ENCODE data around the gene FAM199X.

Gene FAM199X

DNA sequence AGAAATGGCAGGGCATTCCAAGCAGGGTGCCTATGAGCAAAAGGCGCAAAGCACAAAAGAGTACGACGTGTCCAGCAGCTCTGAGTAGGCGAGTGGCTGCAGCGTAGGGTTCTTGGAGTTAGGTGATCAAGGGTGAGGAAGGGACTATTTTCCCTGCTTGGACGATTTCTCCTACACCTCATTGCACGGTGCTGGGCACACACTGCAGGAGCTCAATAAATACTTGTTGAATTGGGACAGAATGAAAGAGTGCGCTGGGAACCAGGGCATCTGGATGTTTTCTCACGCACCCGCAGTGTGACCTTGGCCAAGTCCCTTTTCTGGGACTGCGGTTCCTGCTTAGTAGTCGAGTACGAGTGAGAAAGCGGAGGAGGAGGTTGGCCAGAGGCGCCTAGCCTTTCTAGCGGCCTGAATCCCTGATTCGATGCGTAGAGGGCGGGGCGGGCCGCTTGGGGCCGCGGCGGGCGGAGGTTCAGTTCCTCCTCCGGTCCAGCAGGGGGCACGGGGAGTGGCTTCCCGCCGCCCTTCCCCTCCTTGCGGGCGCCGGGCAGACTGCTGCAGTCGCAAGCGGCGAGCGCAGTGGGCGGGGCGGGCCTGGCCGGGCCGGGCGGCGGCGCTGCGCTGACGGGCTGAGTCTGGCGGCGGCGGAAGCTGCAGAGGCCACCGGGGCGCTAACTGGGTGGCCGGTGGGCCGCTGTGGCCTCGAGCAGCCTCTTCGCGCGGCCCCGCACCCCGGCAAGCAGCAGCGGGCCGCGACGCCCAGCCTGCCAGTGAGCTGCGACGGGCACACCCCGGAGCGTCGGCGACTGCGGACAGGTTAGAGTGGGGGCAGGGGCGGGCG, at the start of gene FAM199X:
Gene FAM199X, plus strand, starts transcription at position 560 of the 841 bp plus-strand sequence. CDS start 333 bp downstream, outside the sequence.
- peak; percentile 36 for DNase-seq

DNA sequence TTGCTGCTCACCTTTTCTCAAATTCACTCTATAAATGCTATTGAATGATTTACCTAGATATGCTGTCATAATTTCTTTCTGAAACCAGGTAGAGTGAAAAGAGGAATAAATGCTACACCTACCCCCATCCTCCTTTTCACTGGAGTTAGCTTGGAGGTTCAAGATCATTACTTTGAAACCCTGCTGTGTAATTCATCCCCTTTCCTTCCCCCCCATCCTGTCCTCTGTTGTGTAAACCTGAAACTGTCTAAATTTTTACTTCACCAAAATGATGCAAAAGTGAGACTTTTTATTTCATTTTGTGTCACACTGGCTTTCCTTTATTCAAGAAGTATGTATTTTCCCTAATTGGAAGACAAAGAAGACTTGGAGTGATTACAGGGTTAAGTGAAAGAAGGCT, 48.5 kb upstream of the FAM199X start:
- no peak for DNase-seq

DNA sequence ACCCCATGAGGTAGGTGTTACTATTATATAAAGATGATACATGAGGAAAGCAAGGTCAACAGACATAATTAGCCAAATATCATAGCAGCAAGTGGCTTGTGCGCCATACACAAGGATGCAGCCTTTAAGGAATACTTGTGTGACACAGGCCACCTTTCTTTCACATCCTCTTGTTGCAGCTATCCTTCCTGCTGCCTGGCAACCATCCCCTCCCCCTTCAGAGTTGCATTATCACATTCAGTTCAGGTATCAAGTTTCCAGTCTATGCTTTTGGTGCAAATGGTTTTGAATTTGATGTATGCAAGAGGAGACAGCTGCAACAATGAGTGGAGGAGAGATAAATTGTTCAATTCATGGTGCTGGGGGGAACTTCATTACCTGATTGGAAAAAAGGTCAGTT, 47.5 kb upstream of the FAM199X start:
- peak; percentile 26 for DNase-seq

DNA sequence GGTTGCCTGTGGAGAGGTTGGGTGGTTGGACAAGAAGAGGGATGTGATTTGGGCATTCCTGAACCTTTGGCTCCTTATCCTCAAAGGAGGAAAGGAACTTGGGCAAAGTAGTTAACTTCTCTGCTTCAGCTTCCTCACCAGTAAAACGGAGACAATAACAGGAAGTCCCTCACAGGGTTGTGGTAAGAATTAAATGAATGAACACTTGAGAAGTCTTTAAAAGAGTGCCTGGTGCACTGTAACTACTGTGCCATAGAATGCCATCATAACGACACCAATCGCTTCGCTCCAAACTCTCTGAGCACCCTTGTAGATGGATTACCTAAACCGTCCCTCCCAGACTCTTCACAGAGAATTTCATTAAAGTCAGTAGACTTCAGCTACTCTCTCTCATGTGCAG, 43.4 kb upstream of the FAM199X start:
- no peak for DNase-seq

DNA sequence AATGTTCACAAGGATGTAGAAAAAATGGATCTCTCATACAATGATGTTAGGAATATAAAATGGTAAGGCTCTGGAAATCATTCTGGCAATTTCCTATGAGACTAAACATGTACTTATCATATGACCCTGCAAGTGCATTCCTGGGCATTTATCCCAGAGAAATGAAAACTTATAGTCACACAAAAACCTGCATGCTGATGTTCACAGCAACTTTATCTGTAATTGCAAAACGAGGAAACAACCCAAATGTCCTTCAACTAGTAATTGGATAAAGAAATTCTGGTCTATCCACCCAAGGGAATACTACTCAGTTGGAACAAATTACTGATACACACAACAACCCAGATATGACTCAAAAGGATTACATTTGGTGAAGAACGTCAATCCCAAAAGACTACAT, 39.4 kb upstream of the FAM199X start:
- no peak for DNase-seq

DNA sequence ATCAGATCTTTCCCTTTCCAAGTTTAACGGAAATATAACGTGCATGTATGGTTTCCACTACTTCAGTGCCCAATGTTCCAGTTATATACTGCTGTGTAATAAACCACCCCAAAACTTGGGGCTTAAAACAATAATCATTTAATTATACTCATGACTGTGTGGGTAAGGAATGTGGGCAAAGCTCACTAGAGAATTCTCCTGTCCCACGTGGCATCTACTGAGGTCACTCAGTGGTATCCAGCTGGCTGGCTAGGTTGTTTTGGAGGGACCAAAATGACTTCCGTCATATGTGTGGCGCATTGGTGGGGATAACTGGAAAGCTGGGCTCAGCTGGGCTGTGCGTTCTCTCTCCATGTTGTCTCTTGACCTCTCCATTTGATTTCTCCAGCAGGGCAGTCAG, 35.4 kb upstream of the FAM199X start:
- no peak for DNase-seq

DNA sequence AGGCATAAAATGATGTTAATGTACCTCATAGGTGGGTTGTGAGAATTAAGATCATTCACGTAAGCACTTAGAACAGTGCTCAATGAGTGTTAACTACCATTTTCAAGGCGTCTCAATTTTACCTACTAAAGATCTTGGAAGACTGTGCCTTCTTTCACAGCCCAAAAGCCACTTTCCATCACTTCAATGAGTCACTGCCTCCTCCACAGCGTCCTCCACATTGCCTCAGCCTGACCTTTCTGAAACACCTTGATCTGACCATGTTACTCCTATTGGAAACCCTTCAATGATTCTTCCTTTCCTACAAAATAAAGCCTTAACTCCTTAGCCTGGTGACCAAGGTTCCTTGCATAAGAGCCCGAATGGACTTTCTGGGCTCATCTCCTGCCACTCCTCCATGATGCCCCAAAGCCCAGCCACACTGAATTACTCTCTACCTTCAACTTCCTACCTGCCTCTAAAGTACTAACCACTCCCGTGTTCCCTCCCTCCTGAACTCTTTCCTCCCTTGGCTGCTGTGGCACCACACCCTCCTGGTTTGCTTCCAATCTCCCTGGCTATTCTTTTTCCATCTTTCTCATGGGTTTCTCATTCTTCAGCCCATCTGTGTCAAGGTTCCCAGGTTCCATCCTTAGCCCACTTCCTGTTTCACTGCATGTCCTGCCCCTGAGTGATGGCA, 31.5 kb upstream of the FAM199X start:
- no peak for DNase-seq

DNA sequence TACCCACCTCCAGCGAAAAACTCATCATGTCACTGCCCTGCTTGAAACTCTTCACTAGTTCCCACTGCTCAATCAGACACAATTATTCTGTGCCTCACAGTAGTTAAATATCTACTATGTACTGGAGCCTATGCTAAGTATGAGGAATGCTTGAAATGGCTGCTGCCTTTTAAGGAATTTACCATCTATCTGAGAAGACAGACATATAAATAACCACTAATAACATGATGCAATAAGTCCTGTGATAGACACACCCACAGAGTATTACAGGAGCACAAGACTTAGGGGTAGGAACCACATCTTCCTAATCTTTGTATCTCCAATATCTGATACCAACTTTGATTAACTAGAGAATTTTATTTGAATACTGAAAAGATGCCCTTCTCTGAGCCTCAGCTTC, 30.6 kb upstream of the FAM199X start:
- DNase-seq: no peak

DNA sequence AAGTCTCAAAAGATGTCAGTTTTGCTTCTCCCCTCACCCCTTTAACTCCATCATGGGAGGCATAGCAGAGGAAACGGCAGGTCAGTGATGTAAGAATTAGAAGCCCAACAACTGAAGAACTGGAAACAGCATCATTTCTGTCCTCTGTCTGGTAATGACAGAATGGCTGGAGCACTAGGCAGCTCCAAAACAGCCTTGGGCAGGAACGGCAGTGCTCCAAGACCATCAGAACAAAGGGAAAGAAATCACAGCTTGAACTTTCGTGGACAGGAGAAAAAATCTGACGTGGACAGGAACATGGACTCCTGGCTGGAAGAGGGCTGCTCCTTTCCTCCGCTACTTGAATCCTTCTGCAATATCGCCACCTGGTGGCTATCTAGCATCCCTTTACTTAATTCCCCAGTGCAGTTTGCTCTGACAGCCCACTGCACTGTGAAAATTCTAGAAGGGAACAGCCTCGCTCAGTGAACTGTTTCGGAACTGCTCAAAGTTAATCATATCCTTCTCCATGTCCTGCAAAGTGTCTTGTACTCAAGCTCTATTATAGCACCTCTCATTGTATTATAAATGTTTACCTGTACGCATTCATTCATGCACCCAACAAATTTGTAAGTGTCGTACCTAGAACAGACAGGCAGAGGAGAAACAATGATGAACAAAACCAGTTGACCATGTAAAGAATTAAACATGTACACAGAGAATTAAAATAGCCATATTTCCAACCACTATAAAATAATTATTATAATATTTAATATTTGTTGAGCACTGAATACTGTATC, 29.8 kb upstream of the FAM199X start:
- DNase-seq: peak; percentile 20

DNA sequence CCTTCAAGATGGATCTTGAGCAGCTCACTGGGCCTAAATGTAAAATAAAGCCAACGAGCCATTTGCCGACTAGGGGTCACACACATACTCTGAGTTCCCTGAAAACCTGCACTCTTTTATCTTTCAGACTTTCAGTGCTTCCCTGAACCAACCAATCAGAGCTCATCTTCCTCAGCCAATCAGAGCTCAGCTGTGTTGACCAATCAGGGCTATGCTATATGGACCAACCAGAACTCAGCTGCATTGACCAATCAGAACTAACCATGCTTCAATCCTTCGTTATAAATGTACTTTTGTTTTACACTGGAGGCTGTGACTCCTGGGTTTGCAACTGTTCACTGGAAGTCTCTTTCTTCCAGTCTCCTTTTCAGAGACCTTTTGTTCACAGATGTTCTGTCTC, 28.8 kb upstream of the FAM199X start:
- no peak for DNase-seq

DNA sequence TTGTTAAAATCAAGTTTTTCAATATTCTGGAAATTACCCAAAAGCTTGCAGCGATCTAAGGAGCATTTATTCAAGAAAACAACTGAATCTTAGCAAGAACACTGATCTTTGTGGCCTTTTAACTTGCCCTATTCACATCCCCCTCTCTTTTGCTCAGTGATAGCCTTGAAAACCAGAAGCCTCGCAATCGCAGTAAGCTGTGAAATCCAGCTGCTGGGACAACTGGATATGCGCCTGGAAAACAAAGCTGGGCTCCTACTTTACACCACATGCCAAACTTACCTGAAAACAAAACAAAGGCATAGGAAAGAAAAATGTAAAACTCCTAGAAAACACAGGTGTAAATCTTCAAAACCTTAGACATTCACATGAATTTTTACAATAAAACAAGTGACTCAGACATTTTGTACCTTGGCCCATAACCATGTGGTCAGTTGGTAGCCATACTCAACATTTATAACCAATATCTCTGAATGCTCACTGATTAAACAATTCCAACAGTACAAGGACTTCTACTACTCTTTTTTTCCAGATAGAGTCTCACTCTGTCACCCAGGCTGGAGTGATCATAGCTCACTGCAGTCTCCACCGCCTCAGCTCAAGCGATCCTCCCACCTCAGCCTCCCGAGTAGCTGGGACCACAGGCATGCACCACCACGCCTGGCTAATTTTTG, 25.0 kb upstream of the FAM199X start:
- no peak for DNase-seq

DNA sequence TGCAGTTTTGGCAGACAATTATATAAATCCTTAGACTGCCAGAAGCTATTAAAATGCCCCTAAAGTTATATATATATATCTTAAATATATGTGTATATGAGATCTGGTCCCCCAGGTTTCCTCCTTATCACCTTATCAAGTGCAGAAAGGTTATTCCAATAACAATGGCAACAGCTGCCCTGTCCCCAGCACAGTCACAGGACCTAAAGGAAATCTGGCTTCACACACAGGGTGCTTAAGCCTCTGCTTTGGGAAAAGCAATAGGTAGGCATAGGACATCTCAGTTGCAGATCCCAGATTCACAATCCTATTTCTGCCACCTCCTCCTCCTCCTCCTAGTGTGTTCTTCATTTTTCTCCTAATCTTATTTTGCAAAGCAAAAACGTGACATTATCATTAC, 15.2 kb upstream of the FAM199X start:
- no peak for DNase-seq

DNA sequence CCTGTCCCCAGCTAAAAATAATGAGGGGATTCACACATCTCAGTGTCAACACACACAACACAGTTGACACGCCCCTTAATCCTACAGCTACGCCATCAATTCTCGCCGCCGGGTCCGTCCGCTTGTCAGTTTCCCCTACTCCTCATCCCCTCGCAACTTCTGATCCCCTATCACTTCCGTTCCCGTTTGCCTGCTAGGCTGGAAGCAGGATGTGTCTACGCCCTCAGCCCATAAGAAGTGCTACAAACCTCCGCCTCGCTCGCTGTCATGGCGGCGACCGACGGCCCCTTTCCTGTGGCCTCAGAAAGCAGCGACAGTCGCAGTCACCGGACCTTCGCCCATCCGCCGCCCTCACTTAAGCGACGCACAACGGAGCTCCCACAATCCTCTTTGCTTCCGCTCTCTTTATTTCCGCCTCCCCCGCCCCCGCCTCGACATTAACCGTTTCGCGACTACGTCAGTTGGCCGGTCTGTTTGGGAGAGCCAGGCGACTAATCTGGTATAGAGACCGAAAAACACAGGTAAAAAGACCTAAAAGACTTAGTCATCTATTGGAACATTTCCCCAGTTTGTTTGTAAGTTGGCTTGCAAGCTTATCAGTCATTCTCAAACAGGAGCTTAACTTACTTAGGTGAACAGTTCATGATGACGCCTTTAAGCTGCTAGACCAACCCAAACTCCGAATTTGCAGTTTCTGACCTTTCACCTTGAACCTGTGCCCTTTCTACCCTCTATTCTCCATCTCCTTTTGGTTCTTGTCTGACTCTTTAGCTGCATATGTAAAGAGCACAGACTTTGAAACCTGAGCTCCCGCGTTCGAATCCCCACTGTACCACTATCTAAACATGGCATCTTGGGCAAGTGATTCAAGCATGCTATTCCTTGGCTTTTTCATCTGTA, 9.4 kb upstream of the FAM199X start, which contains the start of gene SLC25A53:
Gene SLC25A53, minus strand, starts transcription at position 380 of the 900 bp plus-strand sequence. CDS start 51,752 bp downstream, outside the sequence.
- DNase-seq: peak; percentile 84

DNA sequence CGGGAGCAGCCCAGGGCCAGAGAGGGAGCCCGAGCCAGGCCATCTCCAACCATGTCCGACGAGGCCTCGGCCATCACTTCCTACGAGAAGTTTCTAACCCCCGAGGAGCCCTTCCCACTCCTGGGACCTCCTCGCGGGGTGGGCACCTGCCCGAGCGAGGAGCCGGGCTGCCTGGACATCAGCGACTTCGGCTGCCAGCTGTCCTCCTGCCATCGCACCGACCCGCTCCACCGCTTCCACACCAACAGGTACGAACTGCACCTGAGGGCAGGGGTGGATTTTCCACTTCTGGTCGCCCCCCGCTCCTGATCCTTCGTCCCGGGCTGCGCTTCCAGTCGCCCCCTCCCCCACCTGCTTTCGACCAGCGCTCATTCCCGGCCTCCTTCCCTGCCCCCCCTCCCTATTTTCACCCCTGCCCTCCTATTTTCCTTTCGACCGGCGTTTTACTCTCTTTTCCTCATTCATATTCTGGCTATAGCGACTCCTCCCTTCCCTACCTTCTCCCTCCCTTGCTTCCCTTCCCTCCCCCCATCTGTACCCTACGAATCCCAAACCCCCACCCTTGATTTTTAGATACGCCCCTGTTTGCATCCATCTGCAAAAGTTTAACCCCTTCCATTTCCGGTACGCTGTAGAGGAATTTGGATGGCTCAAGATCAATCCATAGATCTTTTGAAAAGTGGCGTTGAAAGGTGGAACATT, 633 bp downstream of the FAM199X start:
- no peak for DNase-seq

DNA sequence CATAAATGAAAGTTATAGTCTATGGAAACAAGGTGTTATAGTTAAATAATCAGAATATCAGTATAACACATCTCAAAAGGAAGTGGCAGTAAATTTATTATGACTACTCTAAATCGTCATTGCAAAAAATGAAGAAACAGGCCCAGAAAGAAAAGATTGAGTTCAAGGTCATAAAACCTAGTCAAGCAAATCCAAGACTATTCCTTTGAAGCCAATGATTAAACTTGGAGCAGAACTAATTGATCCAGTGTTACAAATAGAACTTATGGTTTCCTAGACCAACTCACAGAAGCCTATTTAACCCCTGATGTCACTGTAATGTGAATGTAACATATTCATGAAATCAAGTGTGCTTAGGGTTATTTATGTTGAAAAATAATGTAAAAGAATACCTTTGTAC, 1.9 kb downstream of the FAM199X start:
- DNase-seq: no peak

DNA sequence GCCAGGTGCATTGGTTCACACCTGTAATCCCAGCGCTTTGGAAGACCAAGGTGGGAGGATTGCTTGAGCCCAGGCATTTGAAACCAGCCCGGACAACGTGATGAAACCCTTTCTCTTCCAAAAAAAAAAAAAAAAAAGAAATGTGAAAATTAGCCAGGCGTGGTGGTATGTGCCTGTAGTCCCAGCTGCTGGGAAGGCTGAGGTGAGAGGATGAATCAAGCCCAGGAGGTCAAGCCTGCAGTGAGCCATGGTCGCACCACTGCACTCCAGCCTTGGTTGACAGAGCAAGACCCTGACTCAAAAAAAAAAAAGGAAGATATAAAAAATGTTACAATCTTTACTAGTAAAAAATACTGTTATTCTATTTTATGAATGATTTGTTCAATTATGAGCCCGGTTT, 5.9 kb downstream of the FAM199X start:
- DNase-seq: no peak

DNA sequence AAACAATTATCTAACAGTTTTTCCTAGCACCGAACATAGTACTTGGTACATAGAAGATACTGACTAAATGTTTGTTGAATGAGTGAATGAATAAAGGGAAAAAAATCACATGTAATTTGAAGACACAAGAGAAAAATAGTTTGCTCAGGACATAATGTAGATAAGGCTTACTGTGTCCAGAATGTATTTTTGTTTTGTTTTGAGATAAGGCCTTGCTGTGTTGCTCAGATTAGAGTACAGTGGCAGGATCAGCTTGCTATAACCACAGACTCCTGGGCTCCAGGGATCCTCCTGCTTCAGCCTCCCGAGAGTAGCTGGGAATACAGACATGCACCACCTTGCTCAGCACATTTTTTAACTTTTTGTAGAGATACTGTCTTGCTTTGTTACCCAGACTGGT, 6.5 kb downstream of the FAM199X start:
- DNase-seq: no peak

DNA sequence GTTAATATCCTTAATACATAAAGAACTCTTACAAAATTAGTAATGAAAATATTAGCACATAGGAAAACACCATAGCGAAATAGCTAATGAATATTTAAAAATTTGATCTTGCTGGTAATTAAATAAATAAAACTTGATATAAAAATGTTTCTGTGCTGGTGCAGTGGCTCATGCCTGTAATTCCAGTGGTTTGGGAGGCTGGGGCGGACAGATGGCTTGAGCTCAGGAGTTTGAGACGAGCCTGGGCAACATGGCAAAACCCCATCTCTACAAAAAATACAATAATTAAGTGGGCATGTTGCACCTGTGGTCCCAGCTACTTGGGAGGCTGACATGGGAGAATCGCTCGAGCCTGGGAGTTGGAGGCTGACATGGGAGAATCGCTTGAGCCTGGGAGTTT, 7.6 kb downstream of the FAM199X start:
- no peak for DNase-seq

DNA sequence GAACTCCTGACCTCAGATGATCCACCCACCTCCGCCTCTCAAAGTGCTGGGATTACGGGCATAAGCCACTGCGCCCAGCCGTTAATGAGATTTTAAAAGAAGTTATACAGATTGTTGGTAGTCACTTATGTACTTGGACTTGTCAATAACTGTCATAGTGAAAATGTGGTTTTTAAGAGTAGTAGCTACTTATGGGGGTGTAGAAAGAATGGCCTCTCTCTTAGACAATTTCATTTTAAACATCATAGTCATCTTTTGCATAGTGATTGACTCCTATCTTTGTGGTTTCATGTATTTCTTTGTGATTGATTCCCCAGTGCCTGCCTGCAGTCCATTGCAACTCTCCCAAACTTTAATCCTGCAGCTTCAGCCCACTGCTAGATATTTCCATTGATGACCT, 17.4 kb downstream of the FAM199X start:
- no peak for DNase-seq

DNA sequence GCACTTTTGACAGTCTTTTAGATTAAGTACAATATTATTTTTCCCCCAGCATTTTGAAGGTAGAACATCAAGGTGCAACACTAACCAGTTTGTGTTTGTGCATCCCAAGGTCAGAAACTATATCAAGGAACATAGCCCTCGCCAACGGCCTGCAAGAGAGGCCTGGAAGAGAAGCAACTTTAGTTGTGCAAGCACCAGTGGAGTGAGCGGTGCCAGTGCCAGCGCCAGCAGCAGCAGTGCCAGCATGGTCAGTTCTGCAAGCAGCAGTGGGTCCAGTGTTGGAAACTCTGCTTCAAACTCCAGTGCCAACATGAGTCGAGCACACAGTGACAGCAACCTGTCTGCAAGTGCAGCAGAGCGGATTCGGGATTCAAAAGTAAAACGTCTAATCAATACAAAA, 21.7 kb downstream of the FAM199X start:
- DNase-seq: no peak

DNA sequence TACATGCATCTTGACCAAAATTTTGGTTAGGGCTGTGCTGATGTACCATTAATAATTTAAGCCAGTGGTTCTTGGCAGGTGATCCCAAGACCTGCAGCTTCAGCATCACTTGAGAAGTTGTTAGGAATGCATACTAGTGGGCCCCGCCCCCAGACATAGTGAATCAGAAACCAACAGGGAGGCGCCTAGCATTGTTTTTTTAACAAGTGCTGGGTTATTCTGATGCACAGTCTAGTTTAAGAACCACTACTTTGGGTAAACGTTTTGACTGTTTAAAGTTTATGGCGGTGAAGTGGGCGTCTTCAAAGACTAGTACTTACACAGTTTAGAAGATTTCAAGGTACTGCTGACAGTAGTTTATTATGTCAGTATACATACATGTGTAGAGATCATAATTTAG, 23.6 kb downstream of the FAM199X start:
- no peak for DNase-seq
